ENCODE results near the gene WDFY1.
"Not testable (repeated sequence)": the region's sequence is repeated elsewhere in the genome, so short reads cannot be mapped to it uniquely, and the experiment has no call there.

WDFY1 gene

GRCh38 chr2:223957092-223957851, 12.1 kb upstream of the WDFY1 start, which contains the start of gene MRPL44:
Gene MRPL44 (plus strand): TSS chr2:223957463. CDS start chr2:223957473, 10 bp downstream.
- peak; percentile 78 for DNase-seq

GRCh38 chr2:223956300-223956699, 11.2 kb upstream of the WDFY1 start:
- DNase-seq: no peak

GRCh38 chr2:223954401-223954800, 9.3 kb upstream of the WDFY1 start:
- no peak for DNase-seq

- DNase-seq: no peak
Observed at GRCh38 chr2:223952280-223952968, 7.3 kb upstream of the WDFY1 start.

GRCh38 chr2:223950448-223951347, 5.6 kb upstream of the WDFY1 start:
- no peak for DNase-seq

GRCh38 chr2:223949241-223949840, 4.2 kb upstream of the WDFY1 start:
- no peak for DNase-seq

GRCh38 chr2:223947711-223948205, 2.6 kb upstream of the WDFY1 start:
- DNase-seq: no peak

- DNase-seq: no peak
Observed at GRCh38 chr2:223945755-223946154, 620 bp upstream of the WDFY1 start.

- no peak for DNase-seq
Observed at GRCh38 chr2:223944166-223944702, 901 bp downstream of the WDFY1 start.

- DNase-seq: no peak
Observed at GRCh38 chr2:223943561-223944008, 1.6 kb downstream of the WDFY1 start.

GRCh38 chr2:223943135-223943534, 2.0 kb downstream of the WDFY1 start:
- DNase-seq: no peak

GRCh38 chr2:223941579-223942277, 3.4 kb downstream of the WDFY1 start:
- no peak for DNase-seq

GRCh38 chr2:223939438-223939837, 5.7 kb downstream of the WDFY1 start:
- not testable (repeated sequence) for DNase-seq

GRCh38 chr2:223937535-223937934, 7.6 kb downstream of the WDFY1 start:
- no peak for DNase-seq

GRCh38 chr2:223936862-223937326, 8.2 kb downstream of the WDFY1 start:
- DNase-seq: no peak

- DNase-seq: no peak
Observed at GRCh38 chr2:223935459-223936125, 9.5 kb downstream of the WDFY1 start.

GRCh38 chr2:223934870-223935269, 10.3 kb downstream of the WDFY1 start:
- no peak for DNase-seq

GRCh38 chr2:223932816-223933800, 12.0 kb downstream of the WDFY1 start:
- no peak for DNase-seq
